ENCODE measurements around the gene ARHGAP9. TPM values are rescaled to one million over a fixed set of nuclear protein-coding genes. Genes with fewer than 3 reads are reported as not detected.
A peak's percentile ranks its signal among the peaks of the same experiment; 100 is the strongest.

ARHGAP9 gene
- total RNA-seq, 2 donors from 2014 or later: 1.3 to 1.6 TPM

- DNase-seq: no peak
- H3K4me1 ChIP-seq (ENCODE audit: control insufficient read depth, insufficient read depth, low read length): peaks cover 14% of the 10 kb centered on the region
- H3K36me3 ChIP-seq (ENCODE audit: control insufficient read depth, insufficient read depth, low read length): peaks cover 69% of the 10 kb centered on the region
- Mint-ChIP-seq H3K27me3 (ENCODE audit: insufficient read depth) (no peaks in the 10 kb centered on the region), H3K9me3 (no peaks in the 10 kb centered on the region), H3K4me1 (peaks cover 45% of the 10 kb centered on the region), H3K36me3 (ENCODE audit: low read depth) (peaks cover 64% of the 10 kb centered on the region), H3K27ac (peak overlapping the region; percentile 79), H3K4me3 (no peak overlapping the region)
- H3K27me3 ChIP-seq (ENCODE audit: control insufficient read depth, insufficient read depth, low read length, poor library complexity, severe bottlenecking): no peaks in the 10 kb centered on the region
- no peaks in the 10 kb centered on the region for H3K9me3 ChIP-seq (ENCODE audit: control insufficient read depth, low read length)
- no peak for TF ChIP-seq CTCF (conservative IDR thresholded peaks at IDR 0.05)
- 90 to 97% methylated on average over 1 of the region's 1 CpG for WGBS, 2 experiments (ENCODE audit: insufficient coverage in 1 of 2, insufficient read length in 1 of 2)
- H3K4me3 ChIP-seq (ENCODE audit: low read length): no peak overlapping the region
- no peak overlapping the region for H3K27ac ChIP-seq (ENCODE audit: low read depth, low read length)
- H3K9ac ChIP-seq (ENCODE audit: extremely low read depth, low read length, poor library complexity, severe bottlenecking): no peak overlapping the region
These were observed 37.5 kb upstream of the ARHGAP9 start for GRCh38 chr12:57517187-57517586.

- Histone ChIP-seq H3K36me3 (ENCODE audit: control insufficient read depth, insufficient read depth, low read length) (peaks cover 74% of the 10 kb centered on the region), H3K27ac (ENCODE audit: low read depth, low read length) (no peak overlapping the region), H3K27me3 (ENCODE audit: control insufficient read depth, insufficient read depth, low read length, poor library complexity, severe bottlenecking) (no peaks in the 10 kb centered on the region), H3K4me3 (ENCODE audit: low read length) (no peak overlapping the region), H3K4me1 (ENCODE audit: control insufficient read depth, insufficient read depth, low read length) (peaks cover 14% of the 10 kb centered on the region), H3K9ac (ENCODE audit: extremely low read depth, low read length, poor library complexity, severe bottlenecking) (no peak overlapping the region), H3K9me3 (ENCODE audit: control insufficient read depth, low read length) (no peaks in the 10 kb centered on the region)
- WGBS, 2 experiments (ENCODE audit: insufficient coverage in 1 of 2, insufficient read length in 1 of 2): 92 to 97% methylated on average over 9 to 11 of the region's 11 CpGs
- DNase-seq: no peak
- H3K36me3 Mint-ChIP-seq (ENCODE audit: low read depth): peaks cover 69% of the 10 kb centered on the region
- peak overlapping the region; percentile 58 for H3K27ac Mint-ChIP-seq
- no peak overlapping the region for H3K4me3 Mint-ChIP-seq
- no peak for TF ChIP-seq CTCF (conservative IDR thresholded peaks at IDR 0.05)
- H3K27me3 Mint-ChIP-seq (ENCODE audit: insufficient read depth): no peaks in the 10 kb centered on the region
- H3K9me3 Mint-ChIP-seq: no peaks in the 10 kb centered on the region
- peaks cover 40% of the 10 kb centered on the region for H3K4me1 Mint-ChIP-seq
These were observed 37.0 kb upstream of the ARHGAP9 start for GRCh38 chr12:57516617-57517153.

GRCh38 chr12:57515934-57516541, 36.4 kb upstream of the ARHGAP9 start:
- Histone ChIP-seq H3K4me3 (ENCODE audit: low read length) (no peak overlapping the region), H3K9me3 (ENCODE audit: control insufficient read depth, low read length) (no peaks in the 10 kb centered on the region), H3K9ac (ENCODE audit: extremely low read depth, low read length, poor library complexity, severe bottlenecking) (no peak overlapping the region), H3K4me1 (ENCODE audit: control insufficient read depth, insufficient read depth, low read length) (peaks cover 10% of the 10 kb centered on the region), H3K36me3 (ENCODE audit: control insufficient read depth, insufficient read depth, low read length) (peaks cover 80% of the 10 kb centered on the region), H3K27me3 (ENCODE audit: control insufficient read depth, insufficient read depth, low read length, poor library complexity, severe bottlenecking) (no peaks in the 10 kb centered on the region), H3K27ac (ENCODE audit: low read depth, low read length) (no peak overlapping the region)
- no peaks in the 10 kb centered on the region for H3K27me3 Mint-ChIP-seq (ENCODE audit: insufficient read depth)
- 91 to 97% methylated on average over 6 to 11 of the region's 11 CpGs for WGBS, 2 experiments (ENCODE audit: insufficient coverage in 1 of 2, insufficient read length in 1 of 2)
- no peak overlapping the region for H3K4me3 Mint-ChIP-seq
- TF ChIP-seq CTCF (conservative IDR thresholded peaks at IDR 0.05): no peak
- DNase-seq: no peak
- H3K27ac Mint-ChIP-seq: peak overlapping the region; percentile 58
- H3K4me1 Mint-ChIP-seq: peaks cover 37% of the 10 kb centered on the region
- H3K9me3 Mint-ChIP-seq: no peaks in the 10 kb centered on the region
- H3K36me3 Mint-ChIP-seq (ENCODE audit: low read depth): peaks cover 75% of the 10 kb centered on the region

Data from endodermal cell (in vitro differentiated cells).